ENCODE data around the gene PLET1. TPM values are rescaled to one million over a fixed set of nuclear protein-coding genes. Genes with fewer than 3 reads are reported as not detected.

PLET1 gene
- polyA plus RNA-seq, 1 donor (not counting 4 experiments of a cell fraction or from before 2014, with no cell fraction given), result not detected

- no peaks in the 10 kb centered on the region for H3K9me3 ChIP-seq (ENCODE audit: control insufficient read depth, low read depth, low read length)
- H3K4me2 ChIP-seq (ENCODE audit: control insufficient read depth, extremely low read depth, insufficient read depth, low read depth, low read length), result no peak overlapping the region
- peaks cover 10 to 18% of the 10 kb centered on the region in 2 experiments for H3K36me3 ChIP-seq (ENCODE audit: control insufficient read depth in 2 of 2, extremely low read depth in 1 of 2, insufficient read depth in 2 of 2, low read length in 2 of 2)
- TF ChIP-seq EZH2 (IDR thresholded peaks at IDR 0.05; ENCODE audit: low read length), result no peak
- H2AFZ ChIP-seq (ENCODE audit: control insufficient read depth, low read length), result no peak overlapping the region
- peaks cover 37% of the 10 kb centered on the region for H3K79me2 ChIP-seq (ENCODE audit: control insufficient read depth, insufficient read depth, low read length)
- peaks cover 10% of the 10 kb centered on the region for H3K4me1 ChIP-seq (ENCODE audit: control insufficient read depth, extremely low read depth, insufficient read depth, low read length)
- H3K9me1 ChIP-seq (ENCODE audit: control insufficient read depth, extremely low read depth, insufficient read depth, low read length), result peaks cover 2% of the 10 kb centered on the region
- no peak for FAIRE-seq
- H4K20me1 ChIP-seq (ENCODE audit: control insufficient read depth, extremely low read depth, insufficient read depth, low read length), result no peaks in the 10 kb centered on the region
- no peak overlapping the region for H3K27ac ChIP-seq (ENCODE audit: control insufficient read depth, insufficient read depth, low read length)
- no peak overlapping the region for H3K9ac ChIP-seq (ENCODE audit: control insufficient read depth, extremely low read depth, insufficient read depth, low read length)
- no peak overlapping the region for H3K4me3 ChIP-seq (ENCODE audit: control insufficient read depth in 2 of 3, extremely low read depth in 1 of 3, insufficient read depth in 2 of 3, low read depth in 1 of 3, low read length in 3 of 3)
- no peak for DNase-seq (ENCODE audit: low read depth, low spot score)
- dilution Hi-C loops (cut with MboI; ENCODE audit: extremely low pct_ligation_motif_present, low sequenced_read_pairs), result no loop called here
- no peaks in the 10 kb centered on the region for H3K27me3 ChIP-seq (ENCODE audit: control insufficient read depth, extremely low read depth, insufficient read depth, low read length)
These were observed 31.5 kb downstream of the PLET1 start for GRCh38 chr11:112229159-112229558.

GRCh38 chr11:112228706-112229105, 32.0 kb downstream of the PLET1 start:
- H3K4me3 ChIP-seq (ENCODE audit: control insufficient read depth in 2 of 3, extremely low read depth in 1 of 3, insufficient read depth in 2 of 3, low read depth in 1 of 3, low read length in 3 of 3), result no peak overlapping the region
- dilution Hi-C loops (cut with MboI; ENCODE audit: extremely low pct_ligation_motif_present, low sequenced_read_pairs), result no loop called here
- H3K79me2 ChIP-seq (ENCODE audit: control insufficient read depth, insufficient read depth, low read length), result peaks cover 37% of the 10 kb centered on the region

More at GRCh38 chr11:112228706-112229105, 32.0 kb downstream of the PLET1 start:
- Histone ChIP-seq H3K27me3 (ENCODE audit: control insufficient read depth, extremely low read depth, insufficient read depth, low read length) (no peaks in the 10 kb centered on the region), H3K9me3 (ENCODE audit: control insufficient read depth, low read depth, low read length) (no peaks in the 10 kb centered on the region), H3K9ac (ENCODE audit: control insufficient read depth, extremely low read depth, insufficient read depth, low read length) (no peak overlapping the region), H3K27ac (ENCODE audit: control insufficient read depth, insufficient read depth, low read length) (no peak overlapping the region), H2AFZ (ENCODE audit: control insufficient read depth, low read length) (no peak overlapping the region), H4K20me1 (ENCODE audit: control insufficient read depth, extremely low read depth, insufficient read depth, low read length) (no peaks in the 10 kb centered on the region), H3K9me1 (ENCODE audit: control insufficient read depth, extremely low read depth, insufficient read depth, low read length) (peaks cover 2% of the 10 kb centered on the region), H3K4me1 (ENCODE audit: control insufficient read depth, extremely low read depth, insufficient read depth, low read length) (peaks cover 10% of the 10 kb centered on the region), H3K4me2 (ENCODE audit: control insufficient read depth, extremely low read depth, insufficient read depth, low read depth, low read length) (no peak overlapping the region), H3K36me3 (ENCODE audit: control insufficient read depth in 2 of 2, extremely low read depth in 1 of 2, insufficient read depth in 2 of 2, low read length in 2 of 2) (peaks cover 10 to 18% of the 10 kb centered on the region in 2 experiments)
- DNase-seq (ENCODE audit: low read depth, low spot score) (no peak), FAIRE-seq (no peak)
- TF ChIP-seq EZH2 (IDR thresholded peaks at IDR 0.05; ENCODE audit: low read length), result no peak
- TF ChIP-seq CTCF (optimal IDR thresholded peaks at IDR 0.05 in 1 of 3, IDR thresholded peaks at IDR 0.05 in 1 of 3, conservative IDR thresholded peaks at IDR 0.05 in 1 of 3; ENCODE audit: extremely low read depth in 1 of 3, insufficient read depth in 2 of 3, low read length in 3 of 3), result no peak

Data from keratinocyte (primary cell).